ENCODE results near the gene KIAA1549. TPM values are rescaled to one million over a fixed set of nuclear protein-coding genes. Genes with fewer than 3 reads are reported as not detected.

Gene KIAA1549
- polyA plus RNA-seq, 10 donors, result 8.2 to 13.5 (median 9.8) TPM

GRCh38 chr7:138853448-138853847, 127.7 kb downstream of the KIAA1549 start:
- no peak for DNase-seq

- DNase-seq, result no peak
Measured at GRCh38 chr7:138852469-138852868, 128.7 kb downstream of the KIAA1549 start.

GRCh38 chr7:138849701-138850100, 131.5 kb downstream of the KIAA1549 start:
- DNase-seq, result no peak

- DNase-seq, result peak in 2 of 3 donors; percentile 22 to 46
Measured at GRCh38 chr7:138848056-138848980, 132.9 kb downstream of the KIAA1549 start.

GRCh38 chr7:138845711-138846110, 135.5 kb downstream of the KIAA1549 start:
- no peak for DNase-seq

- no peak for DNase-seq
Measured at GRCh38 chr7:138843632-138844580, 137.3 kb downstream of the KIAA1549 start.

GRCh38 chr7:138842111-138842510, 139.1 kb downstream of the KIAA1549 start:
- DNase-seq, result no peak

GRCh38 chr7:138838166-138838565, 143.0 kb downstream of the KIAA1549 start:
- DNase-seq, result peak; percentile 23 to 38 (median 33)

GRCh38 chr7:138837627-138838026, 143.6 kb downstream of the KIAA1549 start:
- peak in 2 of 3 donors; percentile 29 to 68 for DNase-seq

GRCh38 chr7:138835087-138835486, 146.1 kb downstream of the KIAA1549 start:
- no peak for DNase-seq

GRCh38 chr7:138834583-138834982, 146.6 kb downstream of the KIAA1549 start:
- DNase-seq, result no peak

GRCh38 chr7:138833596-138833995, 147.6 kb downstream of the KIAA1549 start:
- no peak for DNase-seq

- no peak for DNase-seq
Measured at GRCh38 chr7:138832966-138833365, 148.2 kb downstream of the KIAA1549 start.

GRCh38 chr7:138829335-138829734, 151.9 kb downstream of the KIAA1549 start:
- DNase-seq, result no peak

GRCh38 chr7:138828302-138828701, 152.9 kb downstream of the KIAA1549 start:
- DNase-seq, result no peak

GRCh38 chr7:138825049-138825721, 156.0 kb downstream of the KIAA1549 start:
- no peak for DNase-seq

GRCh38 chr7:138822867-138823535, 158.2 kb downstream of the KIAA1549 start:
- DNase-seq, result no peak

- DNase-seq, result no peak
Measured at GRCh38 chr7:138821912-138822311, 159.3 kb downstream of the KIAA1549 start.

GRCh38 chr7:138819625-138820024, 161.6 kb downstream of the KIAA1549 start:
- no peak for DNase-seq

GRCh38 chr7:138816650-138817049, 164.5 kb downstream of the KIAA1549 start:
- DNase-seq, result no peak

- no peak for DNase-seq
Measured at GRCh38 chr7:138814816-138815332, 166.3 kb downstream of the KIAA1549 start.

Measured in muscle of back (tissue), 11 donors.